HepG2 (cell line): ENCODE results near the gene PPP1R12A. TPM values are rescaled to one million over a fixed set of nuclear protein-coding genes. Genes with fewer than 3 reads are reported as not detected.

Experiments used
- ATAC-seq: fragments of 200-7000 bp; cut with Tn5 transposase; 3 replicates; pipeline ENCODE4 v1.9.1; 2020; ENCODE audit warnings: mild to moderate bottlenecking, moderate library complexity
- BruUV-seq: library from RNA; stranded (reverse); fragments of 400-500 nt; replicated peaks from 2 replicates; lab custom pipeline; 2021; lab: Mats Ljungman, UMichigan
- CTCF ChIA-PET: fragments of 300-600 bp; formaldehyde crosslinking; extraction: SDS; loops from one replicate; lab custom pipeline; 2021; ENCODE audit warnings: low total read pairs, inconsistent platforms, low intra/inter-chr PET ratio; lab: Yijun Ruan, JAX
- POLR2A ChIA-PET: fragments of 350-600 bp; sonication (Branson Sonifier 250); formaldehyde crosslinking; loops from one replicate; lab custom pipeline; 2020; ENCODE audit warnings: antibody characterized with exemption, inconsistent platforms; lab: Yijun Ruan, JAX
- DNase-seq: peaks from one replicate; pipeline ENCODE4 v3.0.0-alpha.2; 2015; ENCODE audit warnings: low spot score
- FAIRE-seq: peaks from 3 replicates; lab custom pipeline; 2011; peaks lifted over from hg19 to GRCh38; lab: Jason Lieb, UNC
- H2AFZ ChIP-seq: one replicate; pipeline ENCODE4 v1.6.1; 2011; ENCODE audit warnings: low read length, inconsistent platforms
- H3K27ac ChIP-seq: fragments of 300-600 bp; 3 replicates; pipeline ENCODE4 v1.8.0; 2011; ENCODE audit warnings: mixed run types, mild to moderate bottlenecking, mixed read lengths, low read length, inconsistent platforms; ENCODE audit not compliant: insufficient read depth; ENCODE audit errors: extremely low read length
- H3K27me3 ChIP-seq, 2 experiments: fragments of 200-600 bp in 1 of 2; 2 replicates in 1 of 2; 3 replicates in 1 of 2; pipeline versions ENCODE4 v1.6.0 to v1.8.0; 2011; ENCODE audit warnings: low read length in 2 of 2, mild to moderate bottlenecking in 2 of 2, moderate library complexity in 2 of 2, inconsistent platforms in 1 of 2; ENCODE audit not compliant: insufficient read depth in 2 of 2, control insufficient read depth in 1 of 2
- H3K36me3 ChIP-seq, 2 experiments: fragments of 200-600 bp in 1 of 2; replicated peaks in 1 of 2; 2 replicates in 1 of 2; 3 replicates in 1 of 2; pipeline versions ENCODE4 v1.5.1 to v1.8.0; 2011; ENCODE audit warnings: low read length in 2 of 2, inconsistent platforms in 1 of 2; ENCODE audit not compliant: insufficient read depth in 2 of 2, control insufficient read depth in 1 of 2
- H3K4me1 ChIP-seq: 2 replicates; pipeline ENCODE4 v1.5.1; 2012; ENCODE audit warnings: low read length, inconsistent platforms; ENCODE audit not compliant: insufficient read depth
- H3K4me2 ChIP-seq: 2 replicates; pipeline ENCODE4 v1.6.0; 2011; ENCODE audit warnings: low read depth, low read length, inconsistent platforms
- H3K4me3 ChIP-seq, 3 experiments: fragments of 200-600 bp in 1 of 3; sonication (generic), shearing (Covaris generic) in 1 of 3; replicated peaks in 1 of 3; 2 replicates each; pipeline ENCODE4 v1.5.1; 2011 to 2016; ENCODE audit warnings: low read length in 3 of 3, inconsistent platforms in 2 of 3, low read depth in 2 of 3, mild to moderate bottlenecking in 2 of 3, control low read depth in 1 of 3, mixed read lengths in 1 of 3; ENCODE audit not compliant: insufficient read depth in 1 of 3
- H3K79me2 ChIP-seq: one replicate; pipeline ENCODE4 v1.6.1; 2011; ENCODE audit warnings: low read length, inconsistent platforms; ENCODE audit not compliant: insufficient read depth
- H3K9ac ChIP-seq: 2 replicates; pipeline ENCODE4 v1.6.0; 2011; ENCODE audit warnings: mild to moderate bottlenecking, low read depth, low read length, inconsistent platforms; ENCODE audit not compliant: insufficient read depth
- H3K9me3 ChIP-seq: 2 replicates; pipeline ENCODE4 v1.5.1; 2012; ENCODE audit warnings: mild to moderate bottlenecking, low read length
- H4K20me1 ChIP-seq: 2 replicates; pipeline ENCODE4 v1.6.0; 2011; ENCODE audit warnings: inconsistent platforms, mild to moderate bottlenecking, low read length, moderate library complexity; ENCODE audit not compliant: insufficient read depth
- CHCHD3 ChIP-seq: sonication (generic); formaldehyde crosslinking; IDR thresholded peaks from 2 replicates; pipeline ENCODE4 v1.8.0; 2022; ENCODE audit warnings: mild to moderate bottlenecking, missing genetic modification reagents, moderate library complexity
- GATA4 ChIP-seq: sonication (generic); IDR thresholded peaks from 2 replicates; pipeline ENCODE4 v1.6.1; 2016; ENCODE audit warnings: antibody characterized with exemption, low read depth, borderline replicate concordance
- GRHL1 ChIP-seq: sonication (generic); formaldehyde crosslinking; conservative IDR thresholded peaks from 2 replicates; pipeline ENCODE4 v1.8.0; 2022; ENCODE audit warnings: missing genetic modification reagents
- HDAC6 ChIP-seq: fragments of 200-600 bp; sonication (generic); IDR thresholded peaks from 2 replicates; pipeline ENCODE4 v1.7.0; 2017; ENCODE audit warnings: mild to moderate bottlenecking, antibody characterized with exemption, low read length, low read depth
- HNF4G ChIP-seq, 2 experiments: sonication (generic) in 1 of 2; formaldehyde crosslinking in 1 of 2; IDR thresholded peaks; 2 replicates each; pipeline versions ENCODE4 v1.4.0 to v1.6.1; 2011 to 2020; ENCODE audit warnings: borderline replicate concordance in 2 of 2, low read depth in 2 of 2, mild to moderate bottlenecking in 2 of 2, low read length in 1 of 2, missing genetic modification reagents in 1 of 2, moderate library complexity in 1 of 2
- MAFF ChIP-seq: IDR thresholded peaks from 2 replicates; pipeline ENCODE4 v1.6.1; 2011; ENCODE audit warnings: low read depth, low read length, improper control_type of control experiment
- MAFK ChIP-seq, 2 experiments: IDR thresholded peaks in 1 of 2; conservative IDR thresholded peaks in 1 of 2; 2 replicates each; pipeline ENCODE4 v1.6.1; 2011; ENCODE audit warnings: improper control_type of control experiment in 2 of 2, low read length in 2 of 2
- MBNL3 ChIP-seq: fragments of 250-450 bp; sonication (Bioruptor Pico); conservative IDR thresholded peaks from 2 replicates; pipeline ENCODE4 v1.8.0; 2022; ENCODE audit warnings: mild to moderate bottlenecking, inconsistent platforms
- PTBP1 ChIP-seq: fragments of 200-400 bp; formaldehyde crosslinking; IDR thresholded peaks from 2 replicates; pipeline ENCODE4 v1.6.1; 2018; ENCODE audit warnings: low read length, low read depth; ENCODE audit not compliant: poor library complexity, severe bottlenecking
- RXRA ChIP-seq: sonication (generic); formaldehyde crosslinking; IDR thresholded peaks from 2 replicates; pipeline ENCODE4 v1.5.1; 2020; ENCODE audit warnings: missing genetic modification reagents
- TP53 ChIP-seq: sonication (generic); formaldehyde crosslinking; conservative IDR thresholded peaks from 2 replicates; pipeline ENCODE4 v1.4.0; 2020; ENCODE audit warnings: missing genetic modification reagents
- WIZ ChIP-seq: sonication (generic); formaldehyde crosslinking; IDR thresholded peaks from 2 replicates; pipeline ENCODE4 v1.5.1; 2020; ENCODE audit warnings: mild to moderate bottlenecking, missing genetic modification reagents
- ZKSCAN5 ChIP-seq: sonication (generic); formaldehyde crosslinking; IDR thresholded peaks from 2 replicates; pipeline ENCODE4 v1.5.1; 2020; ENCODE audit warnings: mild to moderate bottlenecking, missing genetic modification reagents
- ZMYM4 ChIP-seq: sonication (generic); formaldehyde crosslinking; IDR thresholded peaks from 2 replicates; pipeline ENCODE4 v1.8.1; 2023; ENCODE audit warnings: mild to moderate bottlenecking, missing genetic modification reagents
- ZNF225 ChIP-seq: sonication (generic); formaldehyde crosslinking; IDR thresholded peaks from 2 replicates; pipeline ENCODE4 v1.4.0; 2020; ENCODE audit warnings: mild to moderate bottlenecking, missing genetic modification reagents
- ZSCAN22 ChIP-seq: sonication (generic); formaldehyde crosslinking; IDR thresholded peaks from 2 replicates; pipeline ENCODE4 v1.4.0; 2020; ENCODE audit warnings: mild to moderate bottlenecking, missing genetic modification reagents
- WGBS: methylation state at CpG from one replicate; pipeline ENCODE4 v1.1.6; 2017; ENCODE audit warnings: low lambda C conversion rate; 5-methylcytosine and 5-hydroxymethylcytosine counted together
- in situ Hi-C: cut with HindIII; loops from 2 replicates; pipeline ENCODE4 v1.10.0; 2017; ENCODE audit warnings: low pct_unique_long_range_greater_than_20kb; ENCODE audit not compliant: extremely low pct_ligation_motif_present
- intact Hi-C: fragments of 100-400 bp; cut with micrococcal nuclease; formaldehyde crosslinking; loops from one replicate; pipeline ENCODE4 v1.10.0; 2022; ENCODE audit not compliant: unreplicated experiment
- polyA plus RNA-seq, 8 experiments: library from polyadenylated mRNA; depleted of rRNA in 3 of 8; stranded (reverse) in 7 of 8; unstranded in 1 of 8; fragments of >200 nt; fragmentation: Illumina TruSeq in 4 of 8; extraction: Trizol in 4 of 8; gene quantifications; 2 replicates each; pipeline versions ENCODE4 v1.2.1 to v1.2.3, GENCODE V29; 2011 to 2016; ENCODE audit warnings: low read depth in 4 of 8, missing spikeins in 1 of 8, mixed read lengths in 1 of 8; ENCODE audit not compliant: insufficient read depth in 1 of 8
- total RNA-seq, 5 experiments: library from RNA; depleted of rRNA; stranded (reverse); fragments of >200 nt; fragmentation: Illumina TruSeq; extraction: Trizol; gene quantifications; 2 replicates each; pipeline ENCODE4 v1.2.3, GENCODE V29; 2016; ENCODE audit warnings: low read depth in 1 of 5
- TF ChIP-seq, protein P1 (sequence below): fragments of 450-650 bp; IDR thresholded peaks from 2 replicates; pipeline ENCODE4 v1.6.1; 2017

The PPP1R12A gene
- total and polyA plus RNA-seq, 2 of the 13 experiments (the other 11 are each of a cell fraction or from before 2014, with no cell fraction given), result 23.8 to 50.0 TPM

- TF ChIP-seq, protein P1, sequence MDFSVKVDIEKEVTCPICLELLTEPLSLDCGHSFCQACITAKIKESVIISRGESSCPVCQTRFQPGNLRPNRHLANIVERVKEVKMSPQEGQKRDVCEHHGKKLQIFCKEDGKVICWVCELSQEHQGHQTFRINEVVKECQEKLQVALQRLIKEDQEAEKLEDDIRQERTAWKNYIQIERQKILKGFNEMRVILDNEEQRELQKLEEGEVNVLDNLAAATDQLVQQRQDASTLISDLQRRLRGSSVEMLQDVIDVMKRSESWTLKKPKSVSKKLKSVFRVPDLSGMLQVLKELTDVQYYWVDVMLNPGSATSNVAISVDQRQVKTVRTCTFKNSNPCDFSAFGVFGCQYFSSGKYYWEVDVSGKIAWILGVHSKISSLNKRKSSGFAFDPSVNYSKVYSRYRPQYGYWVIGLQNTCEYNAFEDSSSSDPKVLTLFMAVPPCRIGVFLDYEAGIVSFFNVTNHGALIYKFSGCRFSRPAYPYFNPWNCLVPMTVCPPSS, result no peak
Observed at GRCh38 chr12:79956896-79957295, 22.0 kb upstream of the PPP1R12A start (continued).

DNA sequence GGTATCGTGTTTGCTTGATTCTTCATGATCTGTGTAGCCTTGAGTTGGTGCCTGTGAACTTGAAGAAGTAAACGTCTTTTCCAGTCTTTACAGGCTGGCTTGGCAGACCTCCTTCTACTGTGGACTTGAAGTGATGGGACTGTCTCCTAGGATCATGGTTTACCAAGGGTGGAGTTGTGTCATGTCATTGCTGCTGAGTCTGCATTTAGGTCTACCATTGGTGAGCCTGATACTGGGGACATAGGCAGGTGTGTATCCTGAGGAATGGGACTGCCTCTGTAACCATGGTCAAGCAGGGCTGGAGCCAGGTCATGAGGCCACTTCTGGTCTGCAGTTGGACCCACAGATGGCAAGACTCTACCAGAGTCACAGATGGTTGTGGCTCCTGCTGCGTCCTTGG lies 20.7 kb upstream of the PPP1R12A start:
- H3K4me1 ChIP-seq, result no peaks in the 10 kb centered on the region
- WGBS, result 0% methylated on average over 2 of the region's 3 CpGs
- no peak for FAIRE-seq
- H4K20me1 ChIP-seq, result no peaks in the 10 kb centered on the region
- no peaks in the 10 kb centered on the region for H3K79me2 ChIP-seq
- no peak overlapping the region for H3K4me2 ChIP-seq
- no peaks in the 10 kb centered on the region for H3K27me3 ChIP-seq
- H3K9ac ChIP-seq, result no peak overlapping the region
- H2AFZ ChIP-seq, result no peak overlapping the region
- in situ Hi-C loops, result no loop called here
- no peak for DNase-seq
- TF ChIP-seq RXRA (CRISPR knock-in tag) (no peak), ZSCAN22 (CRISPR knock-in tag) (no peak), WIZ (no peak), ZNF225 (CRISPR knock-in tag) (no peak), HDAC6 (no peak), PTBP1 (no peak), ZMYM4 (CRISPR knock-in tag) (no peak), TP53 (CRISPR knock-in tag) (no peak), GATA4 (no peak), MBNL3 (no peak), MAFF (peak; percentile 45; the same call in 1 of the 2 replicates), HNF4G (IDR thresholded peaks at IDR 0.05; ENCODE audit: borderline replicate concordance, low read depth, low read length) (no peak), HNF4G (CRISPR knock-in tag; IDR thresholded peaks at IDR 0.05; ENCODE audit: borderline replicate concordance, low read depth) (no peak), GRHL1 (no peak), ZKSCAN5 (no peak), CHCHD3 (no peak), MAFK (conservative IDR thresholded peaks at IDR 0.05 in 1 of 2, IDR thresholded peaks at IDR 0.05 in 1 of 2; ENCODE audit: low read length in 2 of 2) (peak in 1 of 2 experiments; percentile 56; a peak in 2 of 4 replicates)
- TF ChIP-seq, all 625 proteins: peak for 2
- intact Hi-C loops, result no loop called here
- POLR2A ChIA-PET, result no interaction called here
- Histone ChIP-seq H3K9me3 (no peaks in the 10 kb centered on the region), H3K36me3 (no peaks in the 10 kb centered on the region), H3K4me3 (no peak overlapping the region), H3K27ac (no peak overlapping the region)
- no peak for ATAC-seq
- CTCF ChIA-PET, result no interaction called here
- no TSS peak for BruUV-seq
